Common myeloid progenitor, CD34-positive (primary cell): ENCODE measurements around the gene VSTM5.

Experiments used
- CTCF ChIA-PET: fragments of 350-600 bp; sonication (Branson Sonifier 250); formaldehyde crosslinking; loops from one replicate; lab custom pipeline; 2021; ENCODE audit warnings: antibody characterized with exemption; lab: Charles Lee
- POLR2A ChIA-PET: fragments of 350-600 bp; sonication (Branson Sonifier 250); formaldehyde crosslinking; loops from one replicate; lab custom pipeline; 2021; ENCODE audit warnings: antibody characterized with exemption; lab: Charles Lee
- DNase-seq, 3 donors: peaks; one replicate each; pipeline versions ENCODE4 v3.0.0 to v3.0.0-alpha.2; 2013
- H3K27ac ChIP-seq, 2 experiments: 1 replicate in 1 of 2; 2 replicates in 1 of 2; pipeline ENCODE4 v1.7.0; 2013; ENCODE audit warnings: inconsistent platforms in 2 of 2, low read length in 2 of 2, mild to moderate bottlenecking in 2 of 2, low read depth in 1 of 2, moderate library complexity in 1 of 2; ENCODE audit not compliant: severe bottlenecking in 2 of 2, insufficient read depth in 1 of 2, poor library complexity in 1 of 2
- H3K27me3 ChIP-seq, 5 experiments: replicated peaks in 2 of 5; 1 replicate in 3 of 5; 2 replicates in 2 of 5; pipeline versions ENCODE4 v1.6.1 to v1.7.0; 2013; ENCODE audit warnings: low read length in 4 of 5, mild to moderate bottlenecking in 2 of 5, moderate library complexity in 2 of 5, inconsistent platforms in 1 of 5; ENCODE audit not compliant: insufficient read depth in 5 of 5, control insufficient read depth in 4 of 5
- H3K36me3 ChIP-seq, 4 experiments: 1 replicate in 2 of 4; 2 replicates in 2 of 4; pipeline versions ENCODE4 v1.6.1 to v1.7.0; 2013; ENCODE audit warnings: low read length in 3 of 4, control low read depth in 1 of 4, mild to moderate bottlenecking in 1 of 4; ENCODE audit not compliant: control insufficient read depth in 4 of 4, insufficient read depth in 4 of 4
- H3K4me1 ChIP-seq, 4 experiments: 1 replicate in 3 of 4; 2 replicates in 1 of 4; pipeline versions ENCODE4 v1.6.1 to v1.7.1; 2013; ENCODE audit warnings: low read length in 3 of 4, mild to moderate bottlenecking in 3 of 4, control low read depth in 1 of 4, inconsistent platforms in 1 of 4, moderate library complexity in 1 of 4; ENCODE audit not compliant: control insufficient read depth in 4 of 4, insufficient read depth in 4 of 4; ENCODE audit errors: control extremely low read depth in 1 of 4
- H3K4me3 ChIP-seq, 7 experiments: 1 replicate in 4 of 7; 2 replicates in 3 of 7; pipeline versions ENCODE4 v1.5.1 to v1.7.0; 2013; ENCODE audit warnings: mild to moderate bottlenecking in 7 of 7, low read length in 6 of 7, moderate library complexity in 6 of 7, inconsistent platforms in 2 of 7, low read depth in 2 of 7, control low read depth in 1 of 7; ENCODE audit not compliant: insufficient read depth in 4 of 7, control insufficient read depth in 1 of 7; ENCODE audit errors: extremely low read depth in 1 of 7
- H3K9me3 ChIP-seq, 5 experiments: 1 replicate in 4 of 5; 2 replicates in 1 of 5; pipeline versions ENCODE4 v1.6.1 to v1.7.1; 2013; ENCODE audit warnings: low read length in 4 of 5, mild to moderate bottlenecking in 2 of 5, inconsistent platforms in 1 of 5, low read depth in 1 of 5, moderate library complexity in 1 of 5; ENCODE audit not compliant: control insufficient read depth in 4 of 5, insufficient read depth in 2 of 5; ENCODE audit errors: control extremely low read depth in 1 of 5
- WGBS: methylation state at CpG from one replicate; pipeline ENCODE4 v1.1.5; 2013; ENCODE audit not compliant: insufficient coverage; 5-methylcytosine and 5-hydroxymethylcytosine counted together

Gene VSTM5

DNA sequence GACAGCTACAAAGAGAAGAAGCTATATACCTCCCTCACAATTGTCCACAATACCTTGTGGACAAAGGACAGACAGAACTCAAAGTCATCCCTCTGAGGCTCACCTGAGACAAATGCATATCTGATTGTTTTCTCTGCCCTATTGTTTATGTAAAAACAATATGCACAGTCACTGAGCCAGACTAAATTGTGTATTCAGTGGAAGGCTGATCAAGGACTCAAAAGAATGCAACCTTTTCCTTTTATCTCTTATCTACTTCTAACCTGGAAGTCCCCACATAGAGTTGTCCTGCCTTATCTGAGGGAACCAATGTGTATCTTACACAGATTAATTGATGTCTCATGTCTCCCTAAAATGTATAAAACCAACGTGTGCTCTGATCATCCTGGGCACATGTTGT lies 80.3 kb downstream of the VSTM5 start:
- Histone ChIP-seq H3K4me3 (no peak overlapping the region), H3K9me3 (peaks cover 0 to 12% (median 11%) of the 10 kb centered on the region in 5 experiments), H3K27me3 (no peaks in the 10 kb centered on the region), H3K36me3 (peaks cover 0 to 3% (median 1%) of the 10 kb centered on the region in 4 experiments), H3K27ac (no peak overlapping the region), H3K4me1 (no peaks in the 10 kb centered on the region)
- DNase-seq, result no peak
- ChIA-PET CTCF (interaction anchor here (0.6 to 0.8 kb wide), 2 partner anchors 12 to 28 kb away, joined by 3 to 5 read pairs; no protein-coding TSS in a partner anchor), POLR2A (no interaction called here)
- WGBS, result 78% methylated on average over 1 of the region's 1 CpG
